ENCODE measurements around the gene FEN1.

The FEN1 gene

GRCh38 chr11:61774411-61774810 lies 18.3 kb upstream of the FEN1 start:
- H3K9me3 ChIP-seq (ENCODE audit: control insufficient read depth, insufficient read depth, low read length): no peaks in the 10 kb centered on the region
- peaks cover 8% of the 10 kb centered on the region for H3K27me3 ChIP-seq (ENCODE audit: control insufficient read depth, low read length)
- no peak overlapping the region for H3K4me2 ChIP-seq (ENCODE audit: low read length)
- no peaks in the 10 kb centered on the region for H4K20me1 ChIP-seq (ENCODE audit: control insufficient read depth, insufficient read depth, low read depth, low read length)
- H3K36me3 ChIP-seq (ENCODE audit: control insufficient read depth, low read length): no peaks in the 10 kb centered on the region
- H3K27ac ChIP-seq (ENCODE audit: low read depth, low read length): no peak overlapping the region
- no peaks in the 10 kb centered on the region for H3K9me2 ChIP-seq (replicated peaks; ENCODE audit: control insufficient read depth, low read length)
- TF ChIP-seq CTCF (IDR thresholded peaks at IDR 0.05; ENCODE audit: low read depth, low read length, poor library complexity, severe bottlenecking): no peak
- TF ChIP-seq EZH2phosphoT487 (IDR thresholded peaks at IDR 0.05; ENCODE audit: borderline replicate concordance, low read length): no peak
- no peaks in the 10 kb centered on the region for H3F3A ChIP-seq (ENCODE audit: control insufficient read depth, insufficient read depth)
- H3K79me2 ChIP-seq (ENCODE audit: control insufficient read depth, low read length): no peaks in the 10 kb centered on the region
- peaks cover 22% of the 10 kb centered on the region for H3K4me1 ChIP-seq (ENCODE audit: control insufficient read depth, low read length)
- H3K4me3 ChIP-seq (ENCODE audit: low read length): no peak overlapping the region

- H3K79me2 ChIP-seq (ENCODE audit: control insufficient read depth, low read length): no peaks in the 10 kb centered on the region
- H3K4me1 ChIP-seq (ENCODE audit: control insufficient read depth, low read length): peaks cover 22% of the 10 kb centered on the region
- no peaks in the 10 kb centered on the region for H3K9me3 ChIP-seq (ENCODE audit: control insufficient read depth, insufficient read depth, low read length)
- H3K4me2 ChIP-seq (ENCODE audit: low read length): no peak overlapping the region
- no peak overlapping the region for H3K4me3 ChIP-seq (ENCODE audit: low read length)
- no peak for TF ChIP-seq EZH2phosphoT487 (IDR thresholded peaks at IDR 0.05; ENCODE audit: borderline replicate concordance, low read length)
- no peak for TF ChIP-seq CTCF (IDR thresholded peaks at IDR 0.05; ENCODE audit: low read depth, low read length, poor library complexity, severe bottlenecking)
- H3K36me3 ChIP-seq (ENCODE audit: control insufficient read depth, low read length): no peaks in the 10 kb centered on the region
- H4K20me1 ChIP-seq (ENCODE audit: control insufficient read depth, insufficient read depth, low read depth, low read length): no peaks in the 10 kb centered on the region
- peaks cover 10% of the 10 kb centered on the region for H3K27me3 ChIP-seq (ENCODE audit: control insufficient read depth, low read length)
- no peaks in the 10 kb centered on the region for H3F3A ChIP-seq (ENCODE audit: control insufficient read depth, insufficient read depth)
- H3K27ac ChIP-seq (ENCODE audit: low read depth, low read length): no peak overlapping the region
- no peaks in the 10 kb centered on the region for H3K9me2 ChIP-seq (replicated peaks; ENCODE audit: control insufficient read depth, low read length)
These were observed 17.6 kb upstream of the FEN1 start for GRCh38 chr11:61775106-61775505.

GRCh38 chr11:61775606-61776554 lies 16.8 kb upstream of the FEN1 start:
- peaks cover 22% of the 10 kb centered on the region for H3K4me1 ChIP-seq (ENCODE audit: control insufficient read depth, low read length)
- no peaks in the 10 kb centered on the region for H4K20me1 ChIP-seq (ENCODE audit: control insufficient read depth, insufficient read depth, low read depth, low read length)
- TF ChIP-seq CTCF (IDR thresholded peaks at IDR 0.05; ENCODE audit: low read depth, low read length, poor library complexity, severe bottlenecking) (no peak), EZH2phosphoT487 (IDR thresholded peaks at IDR 0.05; ENCODE audit: borderline replicate concordance, low read length) (no peak)
- no peaks in the 10 kb centered on the region for H3K9me3 ChIP-seq (ENCODE audit: control insufficient read depth, insufficient read depth, low read length)
- H3K79me2 ChIP-seq (ENCODE audit: control insufficient read depth, low read length): no peaks in the 10 kb centered on the region
- H3K27ac ChIP-seq (ENCODE audit: low read depth, low read length): no peak overlapping the region
- H3K4me3 ChIP-seq (ENCODE audit: low read length): no peak overlapping the region
- H3K36me3 ChIP-seq (ENCODE audit: control insufficient read depth, low read length): no peaks in the 10 kb centered on the region
- no peaks in the 10 kb centered on the region for H3K9me2 ChIP-seq (replicated peaks; ENCODE audit: control insufficient read depth, low read length)
- H3F3A ChIP-seq (ENCODE audit: control insufficient read depth, insufficient read depth): no peaks in the 10 kb centered on the region
- peaks cover 11% of the 10 kb centered on the region for H3K27me3 ChIP-seq (ENCODE audit: control insufficient read depth, low read length)
- no peak overlapping the region for H3K4me2 ChIP-seq (ENCODE audit: low read length)
